ENCODE results near the gene CHN1. TPM values are rescaled to one million over a fixed set of nuclear protein-coding genes. Genes with fewer than 3 reads are reported as not detected.

Gene CHN1
- polyA plus RNA-seq, 2 donors: 1.1 to 3.2 TPM

- Histone ChIP-seq H3K36me3 (ENCODE audit: control insufficient read depth in 2 of 2, insufficient read depth in 2 of 2, low read length in 1 of 2) (no peaks in the 10 kb centered on the region), H3K27me3 (ENCODE audit: control insufficient read depth in 1 of 2, insufficient read depth in 2 of 2, low read length in 2 of 2) (no peaks in the 10 kb centered on the region), H3K27ac (ENCODE audit: low read depth in 2 of 2, low read length in 1 of 2) (no peak overlapping the region), H3K4me1 (ENCODE audit: control insufficient read depth in 2 of 2, insufficient read depth in 2 of 2, low read length in 1 of 2) (peaks cover 0 to 2% of the 10 kb centered on the region in 2 donors), H3K4me3 (ENCODE audit: low read depth in 1 of 2, low read length in 2 of 2) (no peak overlapping the region), H3K9me3 (ENCODE audit: control insufficient read depth in 2 of 2, insufficient read depth in 1 of 2, low read depth in 1 of 2, low read length in 1 of 2) (no peaks in the 10 kb centered on the region)
- 64% methylated on average over 3 of the region's 3 CpGs for WGBS, 2 donors
These were observed 175.6 kb downstream of the CHN1 start for GRCh38 chr2:174829550-174829949.

- Histone ChIP-seq H3K36me3 (ENCODE audit: control insufficient read depth in 2 of 2, insufficient read depth in 2 of 2, low read length in 1 of 2) (no peaks in the 10 kb centered on the region), H3K9me3 (ENCODE audit: control insufficient read depth in 2 of 2, insufficient read depth in 1 of 2, low read depth in 1 of 2, low read length in 1 of 2) (no peaks in the 10 kb centered on the region), H3K4me3 (ENCODE audit: low read depth in 1 of 2, low read length in 2 of 2) (no peak overlapping the region), H3K27ac (ENCODE audit: low read depth in 2 of 2, low read length in 1 of 2) (peak overlapping the region; percentile 41 to 74), H3K27me3 (ENCODE audit: control insufficient read depth in 1 of 2, insufficient read depth in 2 of 2, low read length in 2 of 2) (no peaks in the 10 kb centered on the region), H3K4me1 (ENCODE audit: control insufficient read depth in 2 of 2, insufficient read depth in 2 of 2, low read length in 1 of 2) (peaks cover 0 to 2% of the 10 kb centered on the region in 2 donors)
- 47 to 49% methylated on average over 9 of the region's 9 CpGs for WGBS, 2 donors
These were observed 177.5 kb downstream of the CHN1 start for GRCh38 chr2:174827371-174828369.

GRCh38 chr2:174826051-174826450 is 179.1 kb downstream of the CHN1 start:
- Histone ChIP-seq H3K27me3 (ENCODE audit: control insufficient read depth in 1 of 2, insufficient read depth in 2 of 2, low read length in 2 of 2) (no peaks in the 10 kb centered on the region), H3K36me3 (ENCODE audit: control insufficient read depth in 2 of 2, insufficient read depth in 2 of 2, low read length in 1 of 2) (no peaks in the 10 kb centered on the region), H3K27ac (ENCODE audit: low read depth in 2 of 2, low read length in 1 of 2) (no peak overlapping the region), H3K4me1 (ENCODE audit: control insufficient read depth in 2 of 2, insufficient read depth in 2 of 2, low read length in 1 of 2) (peaks cover 0 to 2% of the 10 kb centered on the region in 2 donors), H3K4me3 (ENCODE audit: low read depth in 1 of 2, low read length in 2 of 2) (no peak overlapping the region), H3K9me3 (ENCODE audit: control insufficient read depth in 2 of 2, insufficient read depth in 1 of 2, low read depth in 1 of 2, low read length in 1 of 2) (no peaks in the 10 kb centered on the region)
- WGBS, 2 donors: 33 to 41% methylated on average over 2 of the region's 2 CpGs

DNA sequence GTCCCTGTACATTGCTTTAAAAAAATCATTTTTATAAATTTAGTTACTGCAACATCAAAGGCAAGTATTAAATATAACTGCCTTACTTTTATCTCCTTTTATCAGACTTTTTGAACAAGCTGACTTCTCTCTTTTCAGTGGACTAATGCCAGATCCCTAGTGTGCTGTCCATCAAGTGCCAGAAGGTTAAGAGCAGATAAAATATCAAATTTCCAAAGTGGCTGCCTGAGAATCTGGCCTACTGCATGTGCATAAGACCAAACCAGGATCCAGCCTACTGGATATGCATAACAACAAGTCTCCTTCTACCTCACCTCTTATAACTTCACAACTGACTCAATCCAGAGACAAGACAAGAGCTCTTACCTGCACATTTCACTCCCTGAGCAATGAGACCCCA is 181.1 kb downstream of the CHN1 start:
- H3K36me3 ChIP-seq (ENCODE audit: control insufficient read depth in 2 of 2, insufficient read depth in 2 of 2, low read length in 1 of 2): no peaks in the 10 kb centered on the region
- H3K9me3 ChIP-seq (ENCODE audit: control insufficient read depth in 2 of 2, insufficient read depth in 1 of 2, low read depth in 1 of 2, low read length in 1 of 2): no peaks in the 10 kb centered on the region
- H3K27ac ChIP-seq (ENCODE audit: low read depth in 2 of 2, low read length in 1 of 2): no peak overlapping the region

DNA sequence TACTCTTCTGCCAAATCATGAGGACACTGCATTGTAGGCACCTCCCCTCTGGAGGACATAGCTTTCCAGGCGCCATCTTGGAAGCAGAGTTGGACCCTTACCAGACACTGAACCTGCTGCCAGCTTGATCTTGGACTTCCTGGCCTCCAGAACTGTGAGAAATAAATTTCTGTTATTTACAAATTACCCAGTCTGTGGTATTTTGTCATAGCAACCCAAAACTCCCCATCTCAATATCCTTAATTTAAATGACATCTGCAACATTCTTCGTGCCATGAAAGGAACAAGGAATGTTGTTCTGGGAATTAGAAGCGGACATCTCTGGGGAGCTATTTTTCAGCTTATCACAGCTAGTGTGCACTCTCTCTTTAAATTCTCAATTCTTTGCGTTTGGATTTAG is 183.6 kb downstream of the CHN1 start:
- Histone ChIP-seq H3K36me3 (ENCODE audit: control insufficient read depth in 2 of 2, insufficient read depth in 2 of 2, low read length in 1 of 2) (no peaks in the 10 kb centered on the region), H3K27me3 (ENCODE audit: control insufficient read depth in 1 of 2, insufficient read depth in 2 of 2, low read length in 2 of 2) (no peaks in the 10 kb centered on the region), H3K4me3 (ENCODE audit: low read depth in 1 of 2, low read length in 2 of 2) (no peak overlapping the region), H3K9me3 (ENCODE audit: control insufficient read depth in 2 of 2, insufficient read depth in 1 of 2, low read depth in 1 of 2, low read length in 1 of 2) (no peaks in the 10 kb centered on the region), H3K4me1 (ENCODE audit: control insufficient read depth in 2 of 2, insufficient read depth in 2 of 2, low read length in 1 of 2) (no peaks in the 10 kb centered on the region), H3K27ac (ENCODE audit: low read depth in 2 of 2, low read length in 1 of 2) (no peak overlapping the region)
- 86 to 92% methylated on average over 4 of the region's 4 CpGs for WGBS, 2 donors

More for the DNA sequence above, 181.1 kb downstream of the CHN1 start:
- H3K4me1 ChIP-seq (ENCODE audit: control insufficient read depth in 2 of 2, insufficient read depth in 2 of 2, low read length in 1 of 2): peaks cover 0 to 2% of the 10 kb centered on the region in 2 donors
- no peaks in the 10 kb centered on the region for H3K27me3 ChIP-seq (ENCODE audit: control insufficient read depth in 1 of 2, insufficient read depth in 2 of 2, low read length in 2 of 2)
- H3K4me3 ChIP-seq (ENCODE audit: low read depth in 1 of 2, low read length in 2 of 2): no peak overlapping the region

GRCh38 chr2:174820361-174820760 is 184.8 kb downstream of the CHN1 start:
- H3K9me3 ChIP-seq (ENCODE audit: control insufficient read depth in 2 of 2, insufficient read depth in 1 of 2, low read depth in 1 of 2, low read length in 1 of 2): no peaks in the 10 kb centered on the region
- no peaks in the 10 kb centered on the region for H3K27me3 ChIP-seq (ENCODE audit: control insufficient read depth in 1 of 2, insufficient read depth in 2 of 2, low read length in 2 of 2)
- H3K4me3 ChIP-seq (ENCODE audit: low read depth in 1 of 2, low read length in 2 of 2): no peak overlapping the region
- WGBS, 2 donors: 84 to 88% methylated on average over 6 of the region's 6 CpGs
- H3K27ac ChIP-seq (ENCODE audit: low read depth in 2 of 2, low read length in 1 of 2): no peak overlapping the region
- no peaks in the 10 kb centered on the region for H3K4me1 ChIP-seq (ENCODE audit: control insufficient read depth in 2 of 2, insufficient read depth in 2 of 2, low read length in 1 of 2)
- no peaks in the 10 kb centered on the region for H3K36me3 ChIP-seq (ENCODE audit: control insufficient read depth in 2 of 2, insufficient read depth in 2 of 2, low read length in 1 of 2)

DNA sequence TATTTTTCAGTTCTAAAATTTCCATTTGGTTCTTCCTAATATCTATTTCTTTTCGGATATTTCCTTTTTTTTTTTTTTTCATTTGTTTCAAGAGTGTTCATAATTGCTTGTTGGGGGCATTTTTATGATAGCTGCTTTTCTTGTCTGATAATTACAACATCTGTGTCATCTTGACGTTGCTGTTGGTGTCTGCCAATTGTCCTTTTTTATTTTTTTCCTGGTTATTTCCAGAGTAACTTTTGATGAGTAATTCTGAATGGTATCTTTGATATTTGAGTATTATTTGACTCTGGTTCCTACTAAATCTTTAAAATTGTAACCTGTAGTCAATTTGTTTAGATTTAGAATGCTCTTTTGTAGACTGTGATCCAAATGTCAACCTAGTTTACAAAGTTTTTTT is 189.7 kb downstream of the CHN1 start:
- H3K4me1 ChIP-seq (ENCODE audit: control insufficient read depth in 2 of 2, insufficient read depth in 2 of 2, low read length in 1 of 2): no peaks in the 10 kb centered on the region
- H3K27me3 ChIP-seq (ENCODE audit: control insufficient read depth in 1 of 2, insufficient read depth in 2 of 2, low read length in 2 of 2): no peaks in the 10 kb centered on the region
- H3K4me3 ChIP-seq (ENCODE audit: low read depth in 1 of 2, low read length in 2 of 2): no peak overlapping the region
- no peak overlapping the region for H3K27ac ChIP-seq (ENCODE audit: low read depth in 2 of 2, low read length in 1 of 2)
- WGBS, 2 donors: 48 to 51% methylated on average over 2 of the region's 2 CpGs
- H3K9me3 ChIP-seq (ENCODE audit: control insufficient read depth in 2 of 2, insufficient read depth in 1 of 2, low read depth in 1 of 2, low read length in 1 of 2): no peaks in the 10 kb centered on the region
- no peaks in the 10 kb centered on the region for H3K36me3 ChIP-seq (ENCODE audit: control insufficient read depth in 2 of 2, insufficient read depth in 2 of 2, low read length in 1 of 2)

- WGBS, 2 donors: 97% methylated on average over 7 of the region's 7 CpGs
- Histone ChIP-seq H3K27ac (ENCODE audit: low read depth in 2 of 2, low read length in 1 of 2) (no peak overlapping the region), H3K9me3 (ENCODE audit: control insufficient read depth in 2 of 2, insufficient read depth in 1 of 2, low read depth in 1 of 2, low read length in 1 of 2) (no peaks in the 10 kb centered on the region), H3K4me1 (ENCODE audit: control insufficient read depth in 2 of 2, insufficient read depth in 2 of 2, low read length in 1 of 2) (no peaks in the 10 kb centered on the region), H3K4me3 (ENCODE audit: low read depth in 1 of 2, low read length in 2 of 2) (no peak overlapping the region), H3K36me3 (ENCODE audit: control insufficient read depth in 2 of 2, insufficient read depth in 2 of 2, low read length in 1 of 2) (no peaks in the 10 kb centered on the region), H3K27me3 (ENCODE audit: control insufficient read depth in 1 of 2, insufficient read depth in 2 of 2, low read length in 2 of 2) (no peaks in the 10 kb centered on the region)
These were observed 193.1 kb downstream of the CHN1 start for GRCh38 chr2:174812037-174812436.

DNA sequence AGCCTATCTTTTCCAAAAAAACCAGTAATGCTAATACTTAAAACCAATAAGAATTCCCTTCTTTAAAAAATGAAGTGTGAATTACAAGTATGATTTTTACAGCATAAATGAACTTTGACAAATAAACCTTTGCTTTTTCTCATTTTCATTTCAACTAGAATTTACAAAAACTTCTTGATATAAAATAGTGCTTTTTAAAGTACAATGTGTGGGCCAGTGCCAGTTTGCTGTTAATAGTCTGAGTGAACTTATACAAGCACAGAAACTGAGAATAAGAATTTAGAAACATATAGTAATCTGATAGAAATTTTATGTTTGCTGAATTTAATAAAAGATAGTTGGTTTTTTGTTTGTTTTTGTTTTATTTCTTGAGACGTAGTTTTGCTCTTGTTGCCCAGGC is 197.2 kb downstream of the CHN1 start:
- H3K4me1 ChIP-seq (ENCODE audit: control insufficient read depth in 2 of 2, insufficient read depth in 2 of 2, low read length in 1 of 2): no peaks in the 10 kb centered on the region
- 68 to 71% methylated on average over 1 of the region's 1 CpG for WGBS, 2 donors
- no peak overlapping the region for H3K27ac ChIP-seq (ENCODE audit: low read depth in 2 of 2, low read length in 1 of 2)
- no peaks in the 10 kb centered on the region for H3K9me3 ChIP-seq (ENCODE audit: control insufficient read depth in 2 of 2, insufficient read depth in 1 of 2, low read depth in 1 of 2, low read length in 1 of 2)
- no peaks in the 10 kb centered on the region for H3K36me3 ChIP-seq (ENCODE audit: control insufficient read depth in 2 of 2, insufficient read depth in 2 of 2, low read length in 1 of 2)
- H3K27me3 ChIP-seq (ENCODE audit: control insufficient read depth in 1 of 2, insufficient read depth in 2 of 2, low read length in 2 of 2): no peaks in the 10 kb centered on the region
- H3K4me3 ChIP-seq (ENCODE audit: low read depth in 1 of 2, low read length in 2 of 2): no peak overlapping the region

GRCh38 chr2:174805803-174806202 is 199.4 kb downstream of the CHN1 start:
- WGBS, 2 donors: 68 to 84% methylated on average over 1 of the region's 1 CpG
- H3K9me3 ChIP-seq (ENCODE audit: control insufficient read depth in 2 of 2, insufficient read depth in 1 of 2, low read depth in 1 of 2, low read length in 1 of 2): no peaks in the 10 kb centered on the region
- no peak overlapping the region for H3K27ac ChIP-seq (ENCODE audit: low read depth in 2 of 2, low read length in 1 of 2)
- no peak overlapping the region for H3K4me3 ChIP-seq (ENCODE audit: low read depth in 1 of 2, low read length in 2 of 2)
- no peaks in the 10 kb centered on the region for H3K36me3 ChIP-seq (ENCODE audit: control insufficient read depth in 2 of 2, insufficient read depth in 2 of 2, low read length in 1 of 2)
- no peaks in the 10 kb centered on the region for H3K27me3 ChIP-seq (ENCODE audit: control insufficient read depth in 1 of 2, insufficient read depth in 2 of 2, low read length in 2 of 2)
- no peaks in the 10 kb centered on the region for H3K4me1 ChIP-seq (ENCODE audit: control insufficient read depth in 2 of 2, insufficient read depth in 2 of 2, low read length in 1 of 2)
